HepG2 (cell line): ENCODE measurements around the gene NUDT17. TPM values are rescaled to one million over a fixed set of nuclear protein-coding genes. Genes with fewer than 3 reads are reported as not detected.

Experiments used
- ARHGAP35 ChIP-seq: sonication (generic); formaldehyde crosslinking; IDR thresholded peaks from 2 replicates; pipeline ENCODE4 v1.9.0; 2022; ENCODE audit warnings: mild to moderate bottlenecking, inconsistent platforms, moderate library complexity, missing genetic modification reagents, borderline replicate concordance
- BCL6 ChIP-seq: IDR thresholded peaks from 2 replicates; pipeline ENCODE4 v1.6.1; 2016; ENCODE audit warnings: missing genetic modification reagents, missing compliant biosample characterization
- FOXA3 ChIP-seq: IDR thresholded peaks from 2 replicates; pipeline ENCODE4 v1.6.1; 2016; ENCODE audit warnings: missing genetic modification reagents, missing compliant biosample characterization
- HMGA1 ChIP-seq: sonication (generic); formaldehyde crosslinking; conservative IDR thresholded peaks from 2 replicates; pipeline ENCODE4 v1.4.0; 2020; ENCODE audit warnings: missing genetic modification reagents
- MEIS2 ChIP-seq: sonication (generic); formaldehyde crosslinking; IDR thresholded peaks from 2 replicates; pipeline ENCODE4 v1.9.0; 2021; ENCODE audit warnings: mild to moderate bottlenecking, missing genetic modification reagents
- MTF1 ChIP-seq: sonication (generic); formaldehyde crosslinking; IDR thresholded peaks from 2 replicates; pipeline ENCODE4 v1.5.0; 2020; ENCODE audit warnings: missing genetic modification reagents
- NCOR1 ChIP-seq: fragments of 200-600 bp; sonication (generic); IDR thresholded peaks from 2 replicates; pipeline ENCODE4 v1.7.0; 2017; ENCODE audit warnings: antibody characterized with exemption, low read length, borderline replicate concordance
- POLR2G ChIP-seq: fragments of 200-400 bp; formaldehyde crosslinking; IDR thresholded peaks from 2 replicates; pipeline ENCODE4 v1.6.1; 2018; ENCODE audit warnings: mild to moderate bottlenecking, low read depth, low read length, moderate library complexity
- PPARG ChIP-seq: conservative IDR thresholded peaks from 2 replicates; pipeline ENCODE4 v1.6.1; 2016; ENCODE audit warnings: missing biosample characterization, missing genetic modification reagents
- RCOR2 ChIP-seq: IDR thresholded peaks from 2 replicates; pipeline ENCODE4 v1.6.1; 2016; ENCODE audit warnings: missing biosample characterization, missing genetic modification reagents
- RELA ChIP-seq: sonication (generic); formaldehyde crosslinking; IDR thresholded peaks from 2 replicates; pipeline ENCODE4 v1.4.0; 2020; ENCODE audit warnings: missing genetic modification reagents
- SOX13 ChIP-seq, 3 experiments: fragments of 450-650 bp in 1 of 3; sonication (generic) in 1 of 3; formaldehyde crosslinking in 1 of 3; IDR thresholded peaks in 2 of 3; conservative IDR thresholded peaks in 1 of 3; 2 replicates each; pipeline versions ENCODE4 v1.5.0 to v1.6.1; 2016 to 2020; ENCODE audit warnings: antibody characterized with exemption in 1 of 3, mild to moderate bottlenecking in 1 of 3, missing compliant biosample characterization in 1 of 3, missing genetic modification reagents in 1 of 3, moderate library complexity in 1 of 3
- SOX6 ChIP-seq, 2 experiments: fragments of 450-650 bp in 1 of 2; sonication (generic) in 1 of 2; formaldehyde crosslinking in 1 of 2; IDR thresholded peaks; 2 replicates each; pipeline versions ENCODE4 v1.4.0 to v1.6.1; 2017 to 2020; ENCODE audit warnings: antibody characterized with exemption in 1 of 2, mild to moderate bottlenecking in 1 of 2, missing genetic modification reagents in 1 of 2
- TAF15 ChIP-seq: fragments of 200-400 bp; formaldehyde crosslinking; IDR thresholded peaks from one replicate; pipeline ENCODE4 v1.6.1; 2018; ENCODE audit warnings: mild to moderate bottlenecking, low read depth, low read length; ENCODE audit not compliant: poor library complexity, severe bottlenecking
- TBP ChIP-seq: sonication (generic); formaldehyde crosslinking; IDR thresholded peaks from 2 replicates; pipeline ENCODE4 v1.5.0; 2020; ENCODE audit warnings: missing genetic modification reagents
- ZNF264 ChIP-seq: sonication (generic); formaldehyde crosslinking; IDR thresholded peaks from 2 replicates; pipeline ENCODE4 v1.4.0; 2020; ENCODE audit warnings: missing genetic modification reagents
- ZNF367 ChIP-seq: sonication (generic); formaldehyde crosslinking; IDR thresholded peaks from 2 replicates; pipeline ENCODE4 v1.4.0; 2020; ENCODE audit warnings: missing genetic modification reagents, borderline replicate concordance
- ZNF614 ChIP-seq: IDR thresholded peaks from 2 replicates; pipeline ENCODE4 v1.6.1; 2018; ENCODE audit warnings: missing biosample characterization, missing genetic modification reagents, inconsistent platforms, borderline replicate concordance
- ZNF639 ChIP-seq: conservative IDR thresholded peaks from 2 replicates; pipeline ENCODE4 v1.6.1; 2018; ENCODE audit warnings: missing genetic modification reagents
- ZNF780A ChIP-seq: sonication (generic); formaldehyde crosslinking; IDR thresholded peaks from 2 replicates; pipeline ENCODE4 v1.8.0; 2022; ENCODE audit warnings: mild to moderate bottlenecking, missing genetic modification reagents, moderate library complexity
- ZNF788 ChIP-seq: sonication (generic); formaldehyde crosslinking; IDR thresholded peaks from 2 replicates; pipeline ENCODE4 v1.5.0; 2020; ENCODE audit warnings: mild to moderate bottlenecking, missing genetic modification reagents, borderline replicate concordance
- ZSCAN25 ChIP-seq: sonication (generic); formaldehyde crosslinking; IDR thresholded peaks from 2 replicates; pipeline ENCODE4 v1.8.0; 2022; ENCODE audit warnings: mild to moderate bottlenecking, missing genetic modification reagents
- polyA plus RNA-seq, 8 experiments: library from polyadenylated mRNA; depleted of rRNA in 3 of 8; stranded (reverse) in 7 of 8; unstranded in 1 of 8; fragments of >200 nt; fragmentation: Illumina TruSeq in 4 of 8; extraction: Trizol in 4 of 8; gene quantifications; 2 replicates each; pipeline versions ENCODE4 v1.2.1 to v1.2.3, GENCODE V29; 2011 to 2016; ENCODE audit warnings: low read depth in 4 of 8, missing spikeins in 1 of 8, mixed read lengths in 1 of 8; ENCODE audit not compliant: insufficient read depth in 1 of 8
- total RNA-seq, 5 experiments: library from RNA; depleted of rRNA; stranded (reverse); fragments of >200 nt; fragmentation: Illumina TruSeq; extraction: Trizol; gene quantifications; 2 replicates each; pipeline ENCODE4 v1.2.3, GENCODE V29; 2016; ENCODE audit warnings: low read depth in 1 of 5
- TF ChIP-seq, protein P1 (sequence below): sonication (generic); formaldehyde crosslinking; IDR thresholded peaks from 2 replicates; pipeline ENCODE4 v1.9.0; 2022; ENCODE audit warnings: low read depth, missing genetic modification reagents
- TF ChIP-seq, protein P2 (sequence below): sonication (generic); formaldehyde crosslinking; IDR thresholded peaks from 2 replicates; pipeline ENCODE4 v1.4.0; 2020; ENCODE audit warnings: missing genetic modification reagents

Gene NUDT17
- total and polyA plus RNA-seq, 2 of the 13 experiments (the other 11 are each of a cell fraction or from before 2014, with no cell fraction given) = 2.6 to 5.8 TPM

DNA sequence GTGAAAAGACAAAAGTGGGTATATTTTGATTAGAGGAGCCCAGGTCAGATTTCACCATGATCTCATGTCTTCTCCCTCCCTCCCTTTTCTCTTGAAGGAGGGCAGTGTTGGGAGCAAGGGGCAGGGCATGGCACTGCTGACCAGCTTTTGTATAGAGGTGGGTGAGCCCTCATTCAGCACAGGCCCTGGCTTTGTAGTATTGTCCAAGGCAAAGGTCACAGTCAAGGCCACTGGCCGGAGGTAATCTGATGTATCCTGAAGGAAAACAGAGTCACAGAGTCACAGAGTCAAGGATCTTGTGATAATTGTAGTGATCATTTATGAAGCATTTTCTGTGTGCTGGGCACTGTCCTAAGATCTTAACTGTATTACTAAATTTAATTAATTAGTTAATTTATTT is 52.5 kb downstream of the NUDT17 start (continued):
- TF ChIP-seq TAF15 (no peak), RCOR2 (CRISPR knock-in tag) (peak; percentile 52; the same call in 1 of the 2 replicates), TBP (no peak), ARHGAP35 (no peak), SOX6 (IDR thresholded peaks at IDR 0.05) (no peak), SOX6 (CRISPR knock-in tag; IDR thresholded peaks at IDR 0.05) (peak; percentile 42; the same call in 1 of the 2 replicates), NCOR1 (peak; percentile 62; the same call in 1 of the 2 replicates), MEIS2 (no peak), ZNF367 (CRISPR knock-in tag) (no peak), ZNF264 (CRISPR knock-in tag) (no peak), ZNF614 (CRISPR knock-in tag) (peak; percentile 93), SOX13 (IDR thresholded peaks at IDR 0.05) (no peak), SOX13 (CRISPR knock-in tag; conservative IDR thresholded peaks at IDR 0.05 in 1 of 2, IDR thresholded peaks at IDR 0.05 in 1 of 2) (peak in 1 of 2 experiments; percentile 82; a peak in 2 of 4 replicates), HMGA1 (CRISPR knock-in tag) (no peak), ZNF639 (CRISPR knock-in tag) (no peak), PPARG (CRISPR knock-in tag) (peak; percentile 78; the same call in 1 of the 2 replicates), ZNF780A (CRISPR knock-in tag) (no peak), RELA (CRISPR knock-in tag) (no peak), MTF1 (CRISPR knock-in tag) (no peak), FOXA3 (CRISPR knock-in tag) (peak; percentile 57), POLR2G (no peak), ZNF788 (no peak), ZSCAN25 (CRISPR knock-in tag) (no peak), BCL6 (CRISPR knock-in tag) (peak; percentile 72)
- TF ChIP-seq, protein P1, sequence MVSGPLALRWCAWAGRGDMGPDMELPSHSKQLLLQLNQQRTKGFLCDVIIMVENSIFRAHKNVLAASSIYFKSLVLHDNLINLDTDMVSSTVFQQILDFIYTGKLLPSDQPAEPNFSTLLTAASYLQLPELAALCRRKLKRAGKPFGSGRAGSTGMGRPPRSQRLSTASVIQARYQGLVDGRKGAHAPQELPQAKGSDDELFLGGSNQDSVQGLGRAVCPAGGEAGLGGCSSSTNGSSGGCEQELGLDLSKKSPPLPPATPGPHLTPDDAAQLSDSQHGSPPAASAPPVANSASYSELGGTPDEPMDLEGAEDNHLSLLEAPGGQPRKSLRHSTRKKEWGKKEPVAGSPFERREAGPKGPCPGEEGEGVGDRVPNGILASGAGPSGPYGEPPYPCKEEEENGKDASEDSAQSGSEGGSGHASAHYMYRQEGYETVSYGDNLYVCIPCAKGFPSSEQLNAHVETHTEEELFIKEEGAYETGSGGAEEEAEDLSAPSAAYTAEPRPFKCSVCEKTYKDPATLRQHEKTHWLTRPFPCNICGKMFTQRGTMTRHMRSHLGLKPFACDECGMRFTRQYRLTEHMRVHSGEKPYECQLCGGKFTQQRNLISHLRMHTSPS (CRISPR knock-in tag) = peak; percentile 61
- TF ChIP-seq, protein P2, sequence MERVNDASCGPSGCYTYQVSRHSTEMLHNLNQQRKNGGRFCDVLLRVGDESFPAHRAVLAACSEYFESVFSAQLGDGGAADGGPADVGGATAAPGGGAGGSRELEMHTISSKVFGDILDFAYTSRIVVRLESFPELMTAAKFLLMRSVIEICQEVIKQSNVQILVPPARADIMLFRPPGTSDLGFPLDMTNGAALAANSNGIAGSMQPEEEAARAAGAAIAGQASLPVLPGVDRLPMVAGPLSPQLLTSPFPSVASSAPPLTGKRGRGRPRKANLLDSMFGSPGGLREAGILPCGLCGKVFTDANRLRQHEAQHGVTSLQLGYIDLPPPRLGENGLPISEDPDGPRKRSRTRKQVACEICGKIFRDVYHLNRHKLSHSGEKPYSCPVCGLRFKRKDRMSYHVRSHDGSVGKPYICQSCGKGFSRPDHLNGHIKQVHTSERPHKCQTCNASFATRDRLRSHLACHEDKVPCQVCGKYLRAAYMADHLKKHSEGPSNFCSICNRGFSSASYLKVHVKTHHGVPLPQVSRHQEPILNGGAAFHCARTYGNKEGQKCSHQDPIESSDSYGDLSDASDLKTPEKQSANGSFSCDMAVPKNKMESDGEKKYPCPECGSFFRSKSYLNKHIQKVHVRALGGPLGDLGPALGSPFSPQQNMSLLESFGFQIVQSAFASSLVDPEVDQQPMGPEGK = 0 out of 2 replicates have a peak, but pooled peaks have one; percentile 19
